GM12878 (cell line): ENCODE measurements around the gene UGT1A7. TPM values are rescaled to one million over a fixed set of nuclear protein-coding genes. Genes with fewer than 3 reads are reported as not detected.

Source experiments
- ATAC-seq: fragments of 200-7000 bp; cut with Tn5 transposase; 3 replicates; pipeline ENCODE4 v1.9.1; 2020; ENCODE audit warnings: mild to moderate bottlenecking, moderate library complexity
- BruUV-seq: library from RNA; stranded (reverse); fragments of 400-500 nt; replicated peaks from 2 replicates; lab custom pipeline; 2021; lab: Mats Ljungman, UMichigan
- CTCF ChIA-PET: fragments of 300-600 bp; sonication (Branson Sonifier 250); formaldehyde crosslinking; extraction: SDS; loops from one replicate; lab custom pipeline; 2021; ENCODE audit warnings: inconsistent platforms; lab: Yijun Ruan, JAX
- POLR2A ChIA-PET: fragments of 350-600 bp; formaldehyde crosslinking; extraction: SDS; loops from one replicate; lab custom pipeline; 2021; ENCODE audit warnings: inconsistent platforms; lab: Charles Lee
- RAD21 ChIA-PET: fragments of 300-600 bp; sonication (Branson Sonifier 250); formaldehyde crosslinking; loops from one replicate; lab custom pipeline; 2023; ENCODE audit warnings: antibody characterized with exemption; ENCODE audit not compliant: unreplicated experiment; lab: Charles Lee
- SMC1A ChIA-PET: fragments of 300-600 bp; sonication (Branson Sonifier 250); formaldehyde crosslinking; loops from one replicate; lab custom pipeline; 2023; ENCODE audit not compliant: unreplicated experiment, uncharacterized antibody; lab: Charles Lee
- DNase-seq: peaks from one replicate; pipeline ENCODE4 v3.0.0-alpha.2; 2011; ENCODE audit warnings: low read depth, low spot score
- FAIRE-seq: peaks from 3 replicates; lab custom pipeline; 2011; peaks lifted over from hg19 to GRCh38; lab: Jason Lieb, UNC
- H2AFZ ChIP-seq: 2 replicates; pipeline ENCODE4 v1.6.0; 2011; ENCODE audit warnings: low read depth, low read length, control low read depth; ENCODE audit not compliant: control insufficient read depth
- H3K27ac ChIP-seq: 2 replicates; pipeline ENCODE4 v1.5.1; 2011; ENCODE audit warnings: control low read depth; ENCODE audit not compliant: control insufficient read depth, insufficient read depth
- H3K27me3 ChIP-seq, 2 experiments: replicated peaks in 1 of 2; 2 replicates each; pipeline versions ENCODE4 v1.6.0 to v1.6.1; 2011; ENCODE audit warnings: low read length in 1 of 2; ENCODE audit not compliant: control insufficient read depth in 2 of 2, insufficient read depth in 2 of 2
- H3K36me3 ChIP-seq, 2 experiments: 2 replicates each; pipeline ENCODE4 v1.5.1; 2011; ENCODE audit warnings: low read length in 1 of 2; ENCODE audit not compliant: control insufficient read depth in 2 of 2, insufficient read depth in 2 of 2
- H3K4me1 ChIP-seq: 2 replicates; pipeline ENCODE4 v1.6.1; 2011; ENCODE audit warnings: mild to moderate bottlenecking, low read length, moderate library complexity, mixed read lengths; ENCODE audit not compliant: control insufficient read depth, insufficient read depth
- H3K4me2 ChIP-seq: 2 replicates; pipeline ENCODE4 v1.6.0; 2011; ENCODE audit warnings: control low read depth; ENCODE audit not compliant: control insufficient read depth, insufficient read depth
- H3K4me3 ChIP-seq: fragments of 200-600 bp; sonication (generic); 2 replicates; pipeline ENCODE4 v1.5.1; 2016
- H3K79me2 ChIP-seq: 2 replicates; pipeline ENCODE4 v1.6.0; 2011; ENCODE audit warnings: low read length; ENCODE audit not compliant: control insufficient read depth, insufficient read depth
- H3K9ac ChIP-seq: 2 replicates; pipeline ENCODE4 v1.8.0; 2011; ENCODE audit warnings: low read length, control low read depth, mixed read lengths; ENCODE audit not compliant: control insufficient read depth, insufficient read depth
- H3K9me3 ChIP-seq: replicated peaks from 3 replicates; pipeline ENCODE4 v1.5.1; 2011; ENCODE audit warnings: mild to moderate bottlenecking, low read length; ENCODE audit not compliant: control insufficient read depth, insufficient read depth
- H4K20me1 ChIP-seq: 2 replicates; pipeline ENCODE4 v1.6.0; 2011; ENCODE audit not compliant: control insufficient read depth, insufficient read depth
- CBX5 ChIP-seq: sonication (generic); IDR thresholded peaks from 2 replicates; pipeline ENCODE4 v1.6.1; 2016; ENCODE audit warnings: low read depth, moderate library complexity, mild to moderate bottlenecking, inconsistent platforms
- CREM ChIP-seq: IDR thresholded peaks from 2 replicates; pipeline ENCODE4 v1.6.1; 2014; ENCODE audit warnings: antibody characterized with exemption, low read depth
- ETV6 ChIP-seq, 2 experiments: fragments of 450-650 bp in 1 of 2; IDR thresholded peaks in 1 of 2; conservative IDR thresholded peaks in 1 of 2; 2 replicates each; pipeline ENCODE4 v1.6.1; 2014; ENCODE audit warnings: antibody characterized with exemption in 1 of 2, borderline replicate concordance in 1 of 2, low read depth in 1 of 2, mild to moderate bottlenecking in 1 of 2, moderate library complexity in 1 of 2
- HDGF ChIP-seq: fragments of 450-650 bp; IDR thresholded peaks from 2 replicates; pipeline ENCODE4 v1.6.1; 2016; ENCODE audit warnings: antibody characterized with exemption
- NR2C1 ChIP-seq: fragments of 450-650 bp; IDR thresholded peaks from 2 replicates; pipeline ENCODE4 v1.6.1; 2017; ENCODE audit warnings: antibody characterized with exemption, mild to moderate bottlenecking, moderate library complexity
- NR2F1 ChIP-seq: fragments of 450-650 bp; conservative IDR thresholded peaks from 2 replicates; pipeline ENCODE4 v1.6.1; 2017; ENCODE audit warnings: mild to moderate bottlenecking
- PAX8 ChIP-seq: fragments of 450-650 bp; IDR thresholded peaks from 2 replicates; pipeline ENCODE4 v1.6.1; 2017; ENCODE audit warnings: mild to moderate bottlenecking, moderate library complexity
- TAF1 ChIP-seq: IDR thresholded peaks from 2 replicates; pipeline ENCODE4 v1.6.1; 2011; ENCODE audit warnings: mild to moderate bottlenecking, low read depth, low read length, borderline replicate concordance
- TBL1XR1 ChIP-seq: IDR thresholded peaks from 2 replicates; pipeline ENCODE4 v1.6.1; 2012; ENCODE audit warnings: low read depth, low read length, improper control_type of control experiment
- WRNIP1 ChIP-seq: IDR thresholded peaks from 2 replicates; pipeline ENCODE4 v1.6.1; 2011; ENCODE audit warnings: low read depth, low read length, improper control_type of control experiment, borderline replicate concordance
- WGBS: methylation state at CpG from one replicate; pipeline ENCODE4 v1.1.6; 2016; ENCODE audit warnings: low lambda C conversion rate; ENCODE audit not compliant: insufficient replicate concordance, insufficient coverage; ENCODE audit errors: missing lambda C conversion rate; 5-methylcytosine and 5-hydroxymethylcytosine counted together
- in situ Hi-C: fragments of 300-500 bp; cut with MboI; formaldehyde crosslinking; loops from 9 replicates; pipeline ENCODE4 v1.14.3; 2018; ENCODE audit warnings: mixed read lengths
- intact Hi-C: fragments of 100-400 bp; cut with micrococcal nuclease; formaldehyde crosslinking; loops from one replicate; pipeline ENCODE4 v1.14.2; 2022; ENCODE audit not compliant: unreplicated experiment
- polyA plus RNA-seq, 11 experiments: library from polyadenylated mRNA; depleted of rRNA in 4 of 11; unstranded in 6 of 11; stranded (reverse) in 5 of 11; fragments of >200 nt; fragmentation: Nextera tagmentation in 4 of 11; fragmentation: Illumina TruSeq in 1 of 11; extraction: Ambion mirVana in 4 of 11; extraction: Trizol in 1 of 11; gene quantifications; 1 replicate in 1 of 11; 2 replicates in 10 of 11; pipeline versions ENCODE4 v1.2.1 to v1.2.3, GENCODE V29; 2011 to 2016; ENCODE audit warnings: inconsistent platforms in 2 of 11, missing spikeins in 2 of 11, low read depth in 1 of 11
- total RNA-seq, 4 experiments: library from RNA; depleted of rRNA in 3 of 4; stranded (reverse); fragments of >200 nt in 3 of 4; fragmentation: Illumina TruSeq in 1 of 4; extraction: Trizol in 1 of 4; gene quantifications; 2 replicates each; pipeline versions ENCODE4 v1.2.1 to v1.2.3, GENCODE V29; 2013 to 2021
- TF ChIP-seq, protein P1 (sequence below): IDR thresholded peaks from 2 replicates; pipeline ENCODE4 v1.6.1; 2012; ENCODE audit warnings: improper control_type of control experiment, low read depth, low read length; ENCODE audit not compliant: insufficient replicate concordance

UGT1A7 gene
- total and polyA plus RNA-seq, 10 of the 15 experiments (the other 5 are each of a cell fraction or from before 2014, with no cell fraction given): not detected

DNA sequence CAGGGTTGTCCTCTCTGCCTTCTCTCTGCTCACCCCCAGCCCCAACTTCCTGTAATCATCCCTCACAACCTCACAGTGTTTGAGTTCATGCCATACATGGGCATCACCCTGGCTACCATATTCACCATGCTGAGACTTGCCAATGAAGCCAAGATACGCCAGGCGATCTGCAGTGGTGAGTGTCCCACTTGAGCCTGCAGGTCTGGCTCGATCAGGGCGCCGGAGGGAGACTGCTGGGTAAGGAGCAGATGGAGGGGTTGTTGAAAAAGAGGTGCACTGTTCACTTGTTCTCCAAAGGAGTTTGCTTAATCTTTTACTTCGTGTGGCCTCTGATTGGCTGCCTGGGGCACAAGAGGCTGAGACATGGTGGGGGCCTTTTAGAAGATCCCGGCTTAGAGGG lies 111.0 kb downstream of the UGT1A7 start:
- WGBS: 30% methylated on average over 7 of the region's 7 CpGs
- H4K20me1 ChIP-seq: no peaks in the 10 kb centered on the region
- no peak for TF ChIP-seq NR2C1
- TF ChIP-seq TBL1XR1: no peak
- no peak for TF ChIP-seq CBX5
- TF ChIP-seq WRNIP1: no peak
- TF ChIP-seq TAF1: no peak
- TF ChIP-seq, protein P1, sequence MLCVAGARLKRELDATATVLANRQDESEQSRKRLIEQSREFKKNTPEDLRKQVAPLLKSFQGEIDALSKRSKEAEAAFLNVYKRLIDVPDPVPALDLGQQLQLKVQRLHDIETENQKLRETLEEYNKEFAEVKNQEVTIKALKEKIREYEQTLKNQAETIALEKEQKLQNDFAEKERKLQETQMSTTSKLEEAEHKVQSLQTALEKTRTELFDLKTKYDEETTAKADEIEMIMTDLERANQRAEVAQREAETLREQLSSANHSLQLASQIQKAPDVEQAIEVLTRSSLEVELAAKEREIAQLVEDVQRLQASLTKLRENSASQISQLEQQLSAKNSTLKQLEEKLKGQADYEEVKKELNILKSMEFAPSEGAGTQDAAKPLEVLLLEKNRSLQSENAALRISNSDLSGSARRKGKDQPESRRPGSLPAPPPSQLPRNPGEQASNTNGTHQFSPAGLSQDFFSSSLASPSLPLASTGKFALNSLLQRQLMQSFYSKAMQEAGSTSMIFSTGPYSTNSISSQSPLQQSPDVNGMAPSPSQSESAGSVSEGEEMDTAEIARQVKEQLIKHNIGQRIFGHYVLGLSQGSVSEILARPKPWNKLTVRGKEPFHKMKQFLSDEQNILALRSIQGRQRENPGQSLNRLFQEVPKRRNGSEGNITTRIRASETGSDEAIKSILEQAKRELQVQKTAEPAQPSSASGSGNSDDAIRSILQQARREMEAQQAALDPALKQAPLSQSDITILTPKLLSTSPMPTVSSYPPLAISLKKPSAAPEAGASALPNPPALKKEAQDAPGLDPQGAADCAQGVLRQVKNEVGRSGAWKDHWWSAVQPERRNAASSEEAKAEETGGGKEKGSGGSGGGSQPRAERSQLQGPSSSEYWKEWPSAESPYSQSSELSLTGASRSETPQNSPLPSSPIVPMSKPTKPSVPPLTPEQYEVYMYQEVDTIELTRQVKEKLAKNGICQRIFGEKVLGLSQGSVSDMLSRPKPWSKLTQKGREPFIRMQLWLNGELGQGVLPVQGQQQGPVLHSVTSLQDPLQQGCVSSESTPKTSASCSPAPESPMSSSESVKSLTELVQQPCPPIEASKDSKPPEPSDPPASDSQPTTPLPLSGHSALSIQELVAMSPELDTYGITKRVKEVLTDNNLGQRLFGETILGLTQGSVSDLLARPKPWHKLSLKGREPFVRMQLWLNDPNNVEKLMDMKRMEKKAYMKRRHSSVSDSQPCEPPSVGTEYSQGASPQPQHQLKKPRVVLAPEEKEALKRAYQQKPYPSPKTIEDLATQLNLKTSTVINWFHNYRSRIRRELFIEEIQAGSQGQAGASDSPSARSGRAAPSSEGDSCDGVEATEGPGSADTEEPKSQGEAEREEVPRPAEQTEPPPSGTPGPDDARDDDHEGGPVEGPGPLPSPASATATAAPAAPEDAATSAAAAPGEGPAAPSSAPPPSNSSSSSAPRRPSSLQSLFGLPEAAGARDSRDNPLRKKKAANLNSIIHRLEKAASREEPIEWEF: no peak
- no peak for TF ChIP-seq PAX8
- TF ChIP-seq HDGF: no peak
- TF ChIP-seq ETV6 (conservative IDR thresholded peaks at IDR 0.05 in 1 of 2, IDR thresholded peaks at IDR 0.05 in 1 of 2; ENCODE audit: borderline replicate concordance in 1 of 2, low read depth in 1 of 2): no peak
- no peak for TF ChIP-seq NR2F1
- TF ChIP-seq CREM: no peak
- in situ Hi-C loops (no loop called here), intact Hi-C loops (no loop called here)
- H3K9ac ChIP-seq: no peak overlapping the region
- no peaks in the 10 kb centered on the region for H3K79me2 ChIP-seq
- no peak overlapping the region for H3K4me2 ChIP-seq
- POLR2A ChIA-PET: no interaction called here
- H3K27me3 ChIP-seq: no peaks in the 10 kb centered on the region; a peak in 1 of 4 replicates
- H3K9me3 ChIP-seq: no peaks in the 10 kb centered on the region
- no peak for ATAC-seq
- SMC1A ChIA-PET: no interaction called here
- H3K4me3 ChIP-seq: no peak overlapping the region
- H2AFZ ChIP-seq: no peak overlapping the region
- DNase-seq: no peak
- no peaks in the 10 kb centered on the region for H3K4me1 ChIP-seq
- no peaks in the 10 kb centered on the region for H3K36me3 ChIP-seq
- no TSS peak for BruUV-seq
- RAD21 ChIA-PET: no interaction called here
- CTCF ChIA-PET: no interaction called here
- no peak for FAIRE-seq
- H3K27ac ChIP-seq: no peak overlapping the region
